RWPE1 (cell line): Measurements from ENCODE around the gene COLEC12.

Source experiments
- CTCF ChIA-PET: fragments of 350-600 bp; sonication (Branson Sonifier 250); formaldehyde crosslinking; extraction: SDS; loops from one replicate; lab custom pipeline; 2021; lab: Yijun Ruan, JAX
- POLR2A ChIA-PET: fragments of 400-600 bp; formaldehyde crosslinking; extraction: SDS; loops from one replicate; lab custom pipeline; 2020; ENCODE audit warnings: antibody characterized with exemption; ENCODE audit not compliant: low non-redundant PET; lab: Yijun Ruan, JAX
- DNase-seq: peaks from one replicate; pipeline ENCODE4 v3.0.0; 2012; ENCODE audit warnings: low spot score
- H3K27ac ChIP-seq: fragments of 450-650 bp; 2 replicates; pipeline ENCODE4 v1.5.1; 2017
- CTCF ChIP-seq: fragments of 450-650 bp; conservative IDR thresholded peaks from 2 replicates; pipeline ENCODE4 v1.5.1; 2017; ENCODE audit warnings: low read depth, mild to moderate bottlenecking

Gene COLEC12

DNA sequence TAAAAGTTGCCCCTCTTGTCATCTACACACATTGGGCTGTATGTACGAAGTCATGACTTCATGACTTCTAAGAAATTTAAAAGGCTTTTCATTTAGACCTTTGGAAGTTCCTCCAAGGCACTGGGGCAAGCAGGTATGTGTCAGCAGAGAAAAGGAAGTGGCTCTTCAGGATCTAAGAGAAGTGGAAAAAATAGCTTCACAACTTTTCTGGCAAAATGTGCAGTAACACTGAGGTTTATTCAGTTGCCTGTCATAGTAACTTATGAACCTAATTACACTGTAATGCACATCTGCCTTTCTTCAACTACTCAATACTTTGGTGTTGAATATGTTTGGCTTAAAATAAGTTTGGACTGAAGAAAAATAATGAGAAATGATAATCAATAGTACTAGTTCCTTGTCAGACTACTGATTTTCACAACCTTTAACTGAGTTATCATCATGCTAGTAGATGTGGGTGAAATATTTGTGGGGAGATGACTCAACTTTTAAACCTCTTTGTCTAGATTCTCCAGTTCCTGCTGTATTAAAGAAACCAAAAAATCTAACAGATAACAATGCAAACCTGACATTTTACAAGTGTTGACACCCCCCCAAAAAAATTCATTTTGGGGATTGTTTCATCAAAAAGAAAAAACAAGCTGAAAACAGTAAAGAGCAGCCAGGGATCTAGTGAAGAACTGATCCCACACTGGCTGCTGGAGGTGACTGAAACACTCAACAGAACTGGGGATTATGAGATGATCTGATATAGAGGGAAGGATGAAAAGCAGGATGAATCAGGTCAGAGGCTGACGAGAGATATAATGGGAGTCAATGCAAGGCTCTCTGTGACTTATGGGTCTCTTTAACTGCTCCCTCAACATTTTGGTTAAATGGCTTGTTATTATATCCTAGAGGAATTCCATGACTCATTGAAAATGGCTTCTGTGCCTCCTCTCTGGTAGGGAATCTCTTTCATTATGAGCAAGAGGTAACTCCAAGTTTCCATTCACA lies 84.6 kb downstream of the COLEC12 start:
- no peak overlapping the region for H3K27ac ChIP-seq
- TF ChIP-seq CTCF, result no peak
- CTCF ChIA-PET, result interaction anchor here (0.5 kb wide), 1 partner anchor 181 kb away, joined by 3 read pairs; the partner anchor contains the start of gene CLUL1
- DNase-seq, result peak; percentile 18
- POLR2A ChIA-PET, result no interaction called here

- no peak for TF ChIP-seq CTCF
- no peak for DNase-seq
- CTCF ChIA-PET, result no interaction called here
- H3K27ac ChIP-seq, result no peak overlapping the region
- POLR2A ChIA-PET, result no interaction called here
These were observed 85.5 kb downstream of the COLEC12 start for GRCh38 chr18:415047-415446.

DNA sequence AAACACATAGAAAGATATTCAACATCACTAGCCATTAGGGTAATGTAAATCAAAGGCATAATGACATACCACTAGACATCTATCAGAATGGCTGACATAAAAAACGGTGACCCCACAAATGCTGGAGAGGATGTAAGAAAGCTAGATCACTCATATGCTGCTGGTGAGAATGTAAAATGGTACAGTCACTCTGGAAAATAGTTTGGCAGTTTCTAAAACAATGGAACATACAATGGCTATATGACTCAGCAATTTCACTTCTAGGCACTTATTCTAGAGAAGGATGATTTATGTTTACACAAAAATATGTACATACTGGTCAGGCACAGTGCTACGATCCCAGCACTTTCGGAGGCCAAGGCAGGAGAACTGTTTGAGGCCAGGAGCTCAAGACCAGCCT lies 87.3 kb downstream of the COLEC12 start:
- DNase-seq, result no peak
- no peak overlapping the region for H3K27ac ChIP-seq
- TF ChIP-seq CTCF, result no peak
- ChIA-PET POLR2A (no interaction called here), CTCF (interaction anchor here (0.7 kb wide), 1 partner anchor 17 kb away, joined by 3 read pairs; no protein-coding TSS in a partner anchor)

DNA sequence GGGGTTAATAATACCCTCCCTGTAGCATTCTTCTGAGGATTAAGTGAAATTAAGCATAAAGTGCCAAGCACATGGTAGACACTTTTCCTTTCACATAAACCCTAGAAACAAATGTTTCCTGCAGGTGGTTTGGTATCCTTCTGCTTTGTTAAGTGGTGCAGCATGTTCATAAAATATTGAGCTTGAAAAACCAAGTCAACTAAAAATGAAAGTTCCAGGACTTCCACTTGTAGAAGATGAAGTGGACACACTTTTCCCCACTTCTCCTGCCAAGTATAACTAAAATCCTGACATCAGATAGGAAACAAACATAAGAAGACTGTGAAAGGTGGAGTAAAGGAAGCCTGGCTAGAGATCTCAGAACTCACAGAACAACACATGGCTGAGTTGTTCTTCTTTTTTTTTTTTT lies 90.5 kb downstream of the COLEC12 start:
- POLR2A ChIA-PET, result no interaction called here
- no peak for DNase-seq
- no peak overlapping the region for H3K27ac ChIP-seq
- CTCF ChIA-PET, result interaction anchor here (0.5 to 1.0 kb wide), 2 partner anchors 14 to 25 kb away, joined by 3 to 6 read pairs; no protein-coding TSS in a partner anchor
- TF ChIP-seq CTCF, result no peak

DNA sequence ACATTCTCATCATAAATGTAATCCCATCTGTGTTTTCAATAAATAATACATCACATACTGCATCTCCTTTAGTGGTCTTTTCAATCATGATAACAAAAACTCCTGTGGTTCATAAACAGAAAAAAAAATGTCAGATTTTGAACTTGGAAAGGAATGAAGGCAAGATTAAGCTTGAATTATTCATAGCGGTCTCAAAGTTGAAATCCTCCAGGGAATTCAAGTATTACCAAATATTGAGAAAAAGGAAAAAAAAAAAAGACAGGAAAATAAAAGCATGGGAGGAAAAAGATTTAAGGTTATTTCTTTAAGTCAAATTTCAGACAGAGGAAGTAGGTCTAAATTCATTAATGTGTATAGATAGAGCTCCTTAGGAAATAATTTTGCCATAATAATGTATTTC lies 92.1 kb downstream of the COLEC12 start:
- H3K27ac ChIP-seq, result no peak overlapping the region
- DNase-seq, result no peak
- ChIA-PET CTCF (interaction anchor here (0.5 kb wide), 1 partner anchor 29 kb away, joined by 6 read pairs; no protein-coding TSS in a partner anchor), POLR2A (no interaction called here)
- no peak for TF ChIP-seq CTCF

- no peak overlapping the region for H3K27ac ChIP-seq
- peak; percentile 25 for DNase-seq
- CTCF ChIA-PET, result interaction anchor here (0.5 kb wide), 1 partner anchor 29 kb away, joined by 6 read pairs; no protein-coding TSS in a partner anchor
- no peak for TF ChIP-seq CTCF
- POLR2A ChIA-PET, result no interaction called here
These were observed 92.8 kb downstream of the COLEC12 start for GRCh38 chr18:407626-408224.
